ENCODE results near the gene TACR2.

GRCh38 chr10:69457771-69458237 lies 41.1 kb upstream of the TACR2 start:
- TF ChIP-seq CTCF (IDR thresholded peaks at IDR 0.05) = no peak
- no peak for TF ChIP-seq POLR2A (IDR thresholded peaks at IDR 0.05)
- no peak for TF ChIP-seq EP300 (IDR thresholded peaks at IDR 0.05)
